ENCODE data around the gene KLHL5. TPM values are rescaled to one million over a fixed set of nuclear protein-coding genes. Genes with fewer than 3 reads are reported as not detected.

Gene KLHL5
- total RNA-seq, 1 donor from 2014 or later, result 0.75 TPM

GRCh38 chr4:39042366-39042765 lies 19.7 kb upstream of the KLHL5 start:
- H3K4me1 ChIP-seq, result no peaks in the 10 kb centered on the region
- no peaks in the 10 kb centered on the region for H3K27me3 ChIP-seq
- no peak for TF ChIP-seq CTCF (IDR thresholded peaks at IDR 0.05)
- H3K36me3 ChIP-seq, result no peaks in the 10 kb centered on the region
- no peak overlapping the region for H3K27ac ChIP-seq
- DNase-seq (ENCODE audit: low spot score in 2 of 2), result no peak
- intact Hi-C loops (cut with DNase I), result loop anchor here (5.0 to 10.0 kb wide), 5 partner anchors 95 to 932 kb away; partner anchors contain the start of genes FAM114A1, KLF3, PDS5A and SMIM14
- no peaks in the 10 kb centered on the region for H3K9me3 ChIP-seq
- H3K4me3 ChIP-seq, result no peak overlapping the region

- no peaks in the 10 kb centered on the region for H3K27me3 ChIP-seq
- H3K9me3 ChIP-seq, result no peaks in the 10 kb centered on the region
- no peak for TF ChIP-seq CTCF (IDR thresholded peaks at IDR 0.05)
- no peaks in the 10 kb centered on the region for H3K4me1 ChIP-seq
- no peaks in the 10 kb centered on the region for H3K36me3 ChIP-seq
- no peak for DNase-seq (ENCODE audit: low spot score in 2 of 2)
- intact Hi-C loops (cut with DNase I), result loop anchor here (5.0 to 10.0 kb wide), 5 partner anchors 96 to 932 kb away; partner anchors contain the start of genes FAM114A1, KLF3, PDS5A and SMIM14
- H3K4me3 ChIP-seq, result peak overlapping the region in 1 of 2 donors; percentile 85
- H3K27ac ChIP-seq, result peak overlapping the region; percentile 77 to 87
Measured at GRCh38 chr4:39043058-39043860, 18.8 kb upstream of the KLHL5 start.

- H3K4me3 ChIP-seq, result peak overlapping the region; percentile 85 to 93
- no peaks in the 10 kb centered on the region for H3K36me3 ChIP-seq
- no peaks in the 10 kb centered on the region for H3K27me3 ChIP-seq
- no peaks in the 10 kb centered on the region for H3K4me1 ChIP-seq
- no peak for TF ChIP-seq CTCF (IDR thresholded peaks at IDR 0.05)
- DNase-seq (ENCODE audit: low spot score in 2 of 2), result no peak
- H3K27ac ChIP-seq, result peak overlapping the region; percentile 77 to 87
- intact Hi-C loops (cut with DNase I), result loop anchor here (1.0 to 10.0 kb wide), 7 partner anchors 97 to 931 kb away; partner anchors contain the start of genes FAM114A1, KLF3, PDS5A and RFC1
- H3K9me3 ChIP-seq, result no peaks in the 10 kb centered on the region
Measured at GRCh38 chr4:39043861-39044363, 18.1 kb upstream of the KLHL5 start.

- H3K4me1 ChIP-seq, result no peaks in the 10 kb centered on the region
- intact Hi-C loops (cut with DNase I), result loop anchor here (1.0 to 10.0 kb wide), 7 partner anchors 97 to 930 kb away; partner anchors contain the start of genes FAM114A1, KLF3, PDS5A and RFC1
- peak; percentile 81 to 95 for DNase-seq (ENCODE audit: low spot score in 2 of 2)
- peak overlapping the region; percentile 85 to 93 for H3K4me3 ChIP-seq
- H3K27me3 ChIP-seq, result no peaks in the 10 kb centered on the region
- H3K36me3 ChIP-seq, result no peaks in the 10 kb centered on the region
- no peaks in the 10 kb centered on the region for H3K9me3 ChIP-seq
- no peak for TF ChIP-seq CTCF (IDR thresholded peaks at IDR 0.05)
- peak overlapping the region; percentile 77 to 87 for H3K27ac ChIP-seq
Measured at GRCh38 chr4:39044364-39044955, 17.6 kb upstream of the KLHL5 start.

GRCh38 chr4:39044956-39045826 lies 16.8 kb upstream of the KLHL5 start:
- Histone ChIP-seq H3K36me3 (no peaks in the 10 kb centered on the region), H3K27ac (peak overlapping the region; percentile 77 to 87), H3K27me3 (no peaks in the 10 kb centered on the region), H3K9me3 (no peaks in the 10 kb centered on the region), H3K4me1 (no peaks in the 10 kb centered on the region), H3K4me3 (peak overlapping the region; percentile 85 to 93)
- DNase-seq (ENCODE audit: low spot score in 2 of 2), result peak in 1 of 2 donors; percentile 73
- TF ChIP-seq CTCF (IDR thresholded peaks at IDR 0.05), result no peak
- intact Hi-C loops (cut with DNase I), result loop anchor here (1.0 to 10.0 kb wide), 7 partner anchors 98 to 930 kb away; partner anchors contain the start of genes FAM114A1, KLF3, PDS5A and RFC1
